ENCODE data around the gene ANXA4.
"Not testable (repeated sequence)": the region's sequence is repeated elsewhere in the genome, so short reads cannot be mapped to it uniquely, and the experiment has no call there.

ANXA4 gene

DNA sequence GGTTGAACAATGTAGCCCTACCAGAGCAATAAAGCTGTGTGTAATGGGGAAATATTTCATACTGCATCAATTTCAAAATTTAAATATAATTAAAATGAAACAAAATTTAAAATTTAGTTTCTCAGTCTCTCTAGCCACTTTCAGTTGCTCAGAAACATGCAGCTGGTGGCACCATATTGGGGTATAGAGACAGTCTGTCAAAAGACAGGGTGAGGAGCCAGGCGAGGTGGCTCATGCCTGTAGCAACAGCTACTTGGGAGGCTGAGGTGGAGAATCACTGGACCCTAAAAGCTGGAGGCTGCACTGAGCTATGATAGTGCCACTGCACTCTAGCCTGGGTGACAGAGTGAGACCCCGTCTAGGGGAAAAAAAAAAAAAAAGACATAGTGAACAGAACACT lies 20.1 kb downstream of the ANXA4 start:
- DNase-seq = no peak

DNA sequence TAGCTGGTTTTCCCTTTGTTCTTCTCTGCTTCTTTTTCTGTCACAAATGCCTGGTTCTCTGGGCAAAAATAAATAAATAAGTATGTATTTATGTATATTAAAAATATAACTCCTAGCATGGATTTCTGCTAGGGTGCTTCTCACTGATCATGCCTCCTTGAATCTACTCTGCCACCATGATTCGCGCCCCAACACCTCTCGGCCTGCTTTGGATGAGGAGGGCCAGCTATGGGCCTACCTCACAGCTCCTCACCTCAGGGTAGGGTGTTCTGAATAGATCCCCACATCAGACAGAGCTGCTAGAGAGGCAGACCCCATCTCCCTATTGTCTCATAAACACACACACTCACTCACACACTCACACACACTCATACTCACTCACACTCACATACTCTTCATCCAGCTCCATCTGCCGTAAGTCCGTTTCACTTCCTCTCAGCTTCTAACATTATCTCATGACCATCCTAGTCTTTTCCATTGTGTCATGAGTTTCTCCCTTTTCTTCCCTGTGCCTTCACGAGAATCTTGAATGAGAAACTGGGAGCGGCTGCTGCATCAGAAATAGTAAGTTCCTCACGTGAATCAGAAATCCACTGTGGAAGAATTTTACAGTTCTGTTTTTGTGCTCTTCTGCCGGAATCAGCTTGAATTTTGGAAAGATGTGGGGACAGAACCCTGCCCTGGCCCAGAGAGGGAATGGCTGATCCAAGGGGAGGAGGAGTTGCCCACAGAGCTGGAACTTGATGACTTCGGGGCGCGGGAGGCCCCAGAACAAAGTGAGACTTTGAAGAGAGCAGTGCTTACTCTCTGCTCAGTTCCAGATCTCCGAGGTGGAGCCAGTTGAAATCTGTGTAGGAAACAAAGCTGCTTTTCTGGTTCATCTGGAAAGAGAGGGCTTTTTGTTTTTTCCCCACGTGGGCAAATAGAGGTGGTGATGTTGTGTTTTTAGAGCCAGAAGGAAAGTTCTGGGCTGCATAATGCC lies 20.9 kb downstream of the ANXA4 start:
- DNase-seq = no peak

DNA sequence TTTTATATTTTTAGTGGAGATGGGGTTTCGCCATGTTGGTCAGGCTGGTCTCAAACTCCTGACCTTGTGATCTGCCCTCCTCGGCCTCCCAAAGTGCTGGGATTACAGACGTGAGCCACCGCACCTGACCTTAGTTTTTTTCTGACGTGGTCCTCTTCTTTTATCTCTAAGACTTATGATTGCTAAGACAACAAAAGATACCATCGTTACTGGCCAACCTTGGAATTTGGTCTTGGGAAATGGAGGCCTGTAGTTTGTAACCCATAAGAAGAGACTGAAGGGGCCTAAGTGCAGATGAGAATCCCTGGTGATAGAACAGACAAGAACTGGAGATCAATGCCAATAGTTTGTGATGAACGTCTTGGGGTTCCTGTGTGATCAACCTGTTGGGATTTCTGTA lies 21.9 kb downstream of the ANXA4 start:
- not testable (repeated sequence) for DNase-seq

DNA sequence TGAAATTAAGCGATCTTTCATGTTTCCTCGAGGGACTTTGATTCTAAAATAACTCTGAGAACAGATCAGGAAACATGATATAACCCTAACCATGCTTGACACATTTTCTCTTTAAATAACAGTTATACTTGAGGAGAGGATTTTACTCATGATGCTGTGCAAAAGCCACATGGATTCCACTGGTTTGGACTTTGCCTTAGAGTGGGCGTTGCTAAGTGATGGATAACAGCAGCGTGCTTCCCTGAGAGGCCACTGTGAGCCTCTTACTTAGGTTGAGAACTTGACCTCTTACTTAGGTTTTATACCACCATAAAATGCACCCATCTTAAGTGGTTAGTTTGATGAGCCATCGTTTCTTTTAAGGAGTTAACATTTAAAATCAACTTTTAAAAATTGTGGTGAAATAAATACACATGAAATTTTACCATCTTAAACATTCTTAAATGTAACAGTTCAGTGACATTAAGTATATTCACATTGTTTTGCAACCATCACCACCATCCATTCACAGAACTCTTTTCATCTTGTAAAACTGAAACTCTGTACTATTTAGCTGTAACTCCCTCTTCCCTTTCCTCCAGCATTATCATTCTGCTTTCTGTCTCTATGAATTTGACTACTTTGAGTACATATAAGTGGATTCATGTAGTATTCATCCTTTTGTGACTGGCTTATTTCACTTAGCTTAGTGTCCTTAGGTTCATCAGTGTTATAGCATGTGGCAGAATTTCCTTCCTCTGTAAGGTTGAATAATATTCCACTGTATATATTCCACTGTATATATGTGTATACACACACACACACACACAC lies 22.6 kb downstream of the ANXA4 start:
- DNase-seq = no peak

DNA sequence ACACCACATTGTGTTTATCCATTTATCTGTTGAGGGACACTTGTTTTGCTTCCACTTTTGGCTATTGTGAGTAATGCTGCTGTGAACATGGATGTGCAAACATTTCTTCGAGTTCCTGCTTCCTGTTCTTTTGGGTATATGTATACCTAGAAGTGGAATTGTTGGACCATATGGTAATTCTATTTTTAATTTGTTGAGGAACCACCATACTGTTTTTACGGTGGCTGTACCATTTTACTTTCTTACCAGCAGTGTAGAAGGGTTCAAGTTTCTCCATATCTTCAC lies 23.1 kb downstream of the ANXA4 start:
- no peak for DNase-seq

DNA sequence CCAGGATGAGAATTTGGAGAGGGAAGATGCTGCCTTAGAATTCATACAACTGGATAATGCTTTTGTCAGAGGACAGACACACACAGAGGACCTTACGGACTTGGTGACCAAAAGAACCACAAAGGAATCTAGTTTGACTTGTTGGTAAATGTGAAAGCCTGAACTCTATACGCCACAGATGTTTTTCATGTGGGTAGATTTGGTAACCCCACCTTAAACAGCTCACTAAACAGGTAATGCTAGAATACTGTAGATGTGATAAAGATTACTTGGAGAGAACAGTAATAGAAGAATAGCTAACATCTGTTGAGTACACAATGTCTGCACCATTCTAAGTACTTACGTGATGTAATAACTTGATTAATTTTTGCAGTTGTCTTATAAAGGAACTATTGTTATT lies 24.1 kb downstream of the ANXA4 start:
- no peak for DNase-seq

DNA sequence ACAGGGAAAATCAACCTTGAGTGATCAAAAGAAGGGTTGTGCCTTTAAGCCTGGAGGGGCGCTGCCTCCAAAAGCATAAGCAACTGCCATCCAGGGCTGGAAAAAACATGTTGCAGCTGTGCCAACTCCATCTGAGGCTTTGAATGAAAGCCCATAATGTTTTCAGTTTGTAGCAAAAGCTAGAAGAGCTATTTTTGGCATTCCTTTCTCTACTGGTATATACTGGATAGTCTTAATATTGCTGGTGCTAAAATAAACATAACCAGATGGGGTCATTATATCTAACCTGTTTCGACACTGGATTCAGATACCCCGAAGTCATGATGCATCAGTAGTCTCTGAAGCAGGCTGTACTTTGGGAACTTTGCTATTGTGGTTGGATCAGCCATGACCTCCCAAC lies 25.1 kb downstream of the ANXA4 start:
- no peak for DNase-seq

DNA sequence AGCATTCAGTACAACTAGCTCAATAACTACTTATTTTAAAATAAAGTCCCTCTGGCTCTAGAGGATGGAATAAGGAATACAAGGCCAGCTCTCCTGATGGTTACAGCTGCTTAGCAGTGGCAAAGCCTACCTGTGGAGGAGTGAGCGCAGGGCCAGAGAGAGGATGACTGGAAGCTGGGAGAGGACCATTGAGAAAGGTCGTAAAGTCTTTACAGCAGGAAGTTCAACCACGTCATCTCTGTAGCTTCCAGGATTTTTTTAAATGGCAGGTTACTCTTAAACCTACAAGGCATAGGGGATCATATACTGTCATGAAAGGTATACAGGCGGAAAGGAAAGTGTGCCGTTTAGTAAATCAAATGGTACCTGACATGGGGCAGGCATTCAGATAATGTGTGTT lies 26.3 kb downstream of the ANXA4 start:
- no peak for DNase-seq

DNA sequence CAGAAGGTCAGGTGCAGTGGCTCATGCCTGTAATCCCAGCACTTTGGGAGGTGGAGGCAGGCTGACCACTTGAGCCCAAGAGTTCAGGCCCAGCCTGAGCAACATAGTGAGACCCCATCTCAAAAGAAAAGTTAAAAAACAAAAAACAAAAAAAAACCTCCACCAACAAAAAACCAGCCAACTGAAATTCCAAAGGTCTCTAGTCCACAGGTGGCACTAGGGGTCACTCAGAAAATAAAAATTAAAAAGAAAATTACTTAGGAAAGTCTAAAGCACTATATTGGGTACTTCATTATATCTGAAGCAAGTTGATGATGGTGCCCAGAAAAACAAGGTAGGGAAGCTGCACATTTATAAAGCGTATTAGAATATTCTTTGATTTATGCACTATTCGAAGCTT lies 26.9 kb downstream of the ANXA4 start:
- no peak for DNase-seq

DNA sequence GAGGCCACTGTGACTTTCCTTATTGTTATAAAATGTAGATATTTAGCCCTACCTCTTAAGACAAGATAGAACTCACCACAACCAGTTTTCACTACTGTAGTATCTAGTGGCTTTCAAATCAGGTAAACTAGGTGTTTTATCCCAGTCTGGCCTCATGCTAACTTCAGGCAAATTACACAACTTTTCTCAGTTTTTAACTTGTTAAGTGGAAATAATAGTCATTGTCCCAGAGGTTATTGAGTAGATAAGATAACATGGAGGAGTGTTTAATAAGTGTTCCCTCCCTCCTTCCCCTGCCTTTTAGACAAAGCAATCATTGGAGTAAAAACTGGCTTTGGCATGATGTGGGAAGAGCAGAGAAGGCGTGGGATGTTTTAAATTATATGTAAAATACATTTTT lies 27.3 kb downstream of the ANXA4 start:
- no peak for DNase-seq

DNA sequence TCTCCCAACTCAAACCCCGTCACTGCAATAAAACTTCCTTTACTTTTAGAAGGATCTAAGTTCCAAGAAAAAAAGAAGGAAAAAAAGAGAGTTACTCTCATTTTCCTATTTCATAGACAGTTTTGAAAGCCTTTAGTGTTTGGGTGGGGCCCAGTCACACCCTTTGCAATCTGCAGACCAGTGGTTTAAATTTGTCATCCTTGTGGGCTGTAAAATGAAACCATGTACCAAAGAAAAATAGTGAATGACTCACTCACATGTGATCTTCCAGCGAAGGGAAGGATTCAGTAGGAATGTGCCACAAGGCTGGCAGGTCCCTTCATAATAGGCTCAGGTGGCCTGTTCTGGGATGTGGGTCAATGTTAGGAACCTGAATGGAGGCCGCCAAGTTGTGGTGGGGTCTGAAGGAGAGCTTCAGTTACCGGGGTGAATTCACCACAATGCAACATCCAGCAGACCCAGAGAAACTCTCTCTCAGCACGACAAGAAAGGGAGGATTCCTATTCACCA lies 28.3 kb downstream of the ANXA4 start:
- DNase-seq = peak; percentile 46

DNA sequence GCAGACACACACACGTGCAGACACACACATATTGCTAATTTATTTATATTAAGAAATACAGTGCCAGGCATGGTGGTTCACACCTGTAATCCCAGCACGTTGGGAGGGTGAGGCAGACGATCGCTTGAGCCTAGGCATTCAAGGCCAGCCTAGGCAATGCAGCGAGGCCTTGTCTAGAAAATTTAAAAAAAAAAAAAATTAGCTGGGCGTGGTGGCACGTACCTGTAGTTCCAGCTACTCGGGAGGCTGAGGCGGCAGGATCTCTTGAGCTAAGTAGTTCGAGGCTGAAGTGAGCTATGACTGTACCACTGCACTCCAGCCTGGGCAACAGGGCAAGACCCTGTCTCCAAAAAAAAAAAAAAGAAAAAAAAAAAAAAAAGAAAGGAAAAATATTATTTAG lies 28.8 kb downstream of the ANXA4 start:
- DNase-seq = no peak

DNA sequence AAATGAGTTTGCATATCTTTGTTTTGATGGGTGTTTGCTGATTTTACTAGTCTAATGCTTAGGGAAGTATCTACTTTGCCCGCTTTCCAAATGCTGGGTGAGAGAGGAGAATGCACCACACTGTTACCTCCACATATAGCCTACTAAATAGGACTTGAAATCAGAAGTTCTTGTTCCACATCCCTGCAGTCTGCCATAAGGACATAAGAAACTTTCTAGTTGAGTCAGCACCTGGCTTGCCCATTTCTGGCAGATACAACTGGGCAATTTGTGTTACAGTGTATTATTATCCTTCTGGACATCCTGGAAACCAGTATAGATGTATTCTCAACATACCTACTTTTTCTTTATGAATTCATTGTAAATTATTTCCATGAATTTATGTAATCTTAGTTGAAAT lies 29.5 kb downstream of the ANXA4 start:
- no peak for DNase-seq

DNA sequence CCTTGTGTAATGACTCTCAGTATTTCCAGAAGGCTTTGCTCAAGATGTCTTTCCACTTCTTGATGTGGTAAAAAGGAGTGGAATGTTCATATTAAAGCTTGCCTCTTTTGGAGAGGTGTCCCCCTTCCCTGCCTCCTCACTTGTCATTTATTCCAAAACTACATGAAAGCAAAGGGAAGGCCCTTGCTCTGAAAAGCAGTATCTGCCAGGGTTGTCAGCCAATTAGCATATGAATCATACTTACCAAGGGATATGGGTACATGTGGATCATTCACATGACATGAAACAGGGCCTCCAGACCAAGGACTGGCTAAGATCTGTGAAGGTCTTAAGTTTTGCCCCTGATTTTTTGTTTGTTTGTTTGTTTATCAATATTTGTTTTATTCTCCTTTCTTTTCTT lies 31.3 kb downstream of the ANXA4 start:
- no peak for DNase-seq

DNA sequence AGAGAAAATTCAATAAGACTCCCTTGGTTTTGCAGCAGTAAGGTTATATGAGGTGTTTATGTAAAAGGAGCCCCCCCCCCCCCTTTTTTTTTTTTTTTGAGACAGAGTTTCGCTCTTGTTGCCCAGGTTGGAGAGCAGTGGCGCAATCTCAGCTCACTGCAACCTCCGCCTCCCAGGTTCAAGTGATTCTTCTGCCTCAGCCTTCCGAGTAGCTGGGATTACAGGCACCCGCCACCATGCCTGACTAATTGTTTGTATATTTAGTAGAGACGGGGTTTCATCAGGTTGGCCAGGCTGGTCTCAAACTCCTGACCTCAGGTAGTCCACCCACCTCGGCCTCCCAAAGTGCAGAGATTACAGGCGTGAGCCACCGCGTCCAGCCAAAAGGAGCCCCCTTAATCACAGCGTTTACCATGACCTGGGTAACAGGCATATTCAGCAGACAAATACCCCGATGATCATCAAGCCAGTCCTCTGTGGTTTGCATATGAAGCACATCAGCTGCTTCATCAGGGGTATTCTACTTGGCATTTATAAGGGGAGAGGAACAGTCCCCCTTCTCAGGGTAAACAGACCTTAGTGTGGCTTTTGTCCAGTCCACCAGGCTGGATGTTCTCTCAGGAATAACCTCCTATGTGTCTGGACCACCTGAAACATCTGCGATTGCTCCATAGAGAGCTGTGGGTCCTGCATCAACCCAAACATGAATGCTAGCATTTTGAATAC lies 32.5 kb downstream of the ANXA4 start:
- peak; percentile 54 to 55 for DNase-seq

DNA sequence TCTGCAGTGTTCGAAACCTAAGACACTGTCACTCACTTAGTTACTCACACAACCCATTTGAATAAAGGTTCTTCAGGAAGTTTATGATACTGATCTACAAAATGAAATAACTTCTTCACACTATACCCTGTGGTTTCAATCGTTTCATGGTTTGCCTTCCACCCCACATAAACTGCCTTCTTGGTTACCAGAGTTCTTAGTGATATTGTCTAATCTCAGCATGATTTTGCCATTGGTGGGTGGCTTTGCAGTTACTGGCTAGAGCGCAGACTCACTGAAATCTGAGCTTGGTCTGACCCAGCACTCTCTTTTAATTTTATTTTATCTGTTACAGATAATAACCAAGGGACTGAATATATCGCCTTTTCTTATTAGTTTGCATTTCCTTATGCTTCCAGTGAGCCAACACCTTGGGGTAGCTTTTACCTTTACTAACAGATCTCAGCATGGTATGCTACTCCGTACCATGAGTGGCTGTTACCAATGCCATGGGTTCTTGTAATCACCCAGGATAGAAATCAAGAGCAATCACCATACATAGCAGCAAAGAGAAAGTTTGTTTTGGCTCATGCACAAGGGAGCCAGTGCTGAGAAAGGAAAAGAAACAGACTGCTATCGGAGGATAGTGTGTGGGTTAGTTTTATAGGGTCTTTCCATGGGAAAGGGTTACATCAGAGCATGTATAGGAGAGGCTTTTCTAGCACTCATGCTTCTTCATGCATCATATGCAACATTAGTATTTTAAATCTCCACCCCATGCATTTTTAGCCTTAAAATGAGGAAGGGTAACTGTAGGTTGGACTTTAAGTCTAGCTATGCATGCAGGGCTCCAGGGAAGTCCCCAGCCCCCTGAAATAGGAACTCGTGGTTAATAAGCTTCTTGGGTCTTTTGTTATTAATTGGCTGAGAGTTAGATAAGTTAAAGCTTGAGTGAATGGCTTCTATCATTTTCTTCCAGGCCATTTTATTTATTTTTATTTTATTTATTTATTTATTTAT lies 33.3 kb downstream of the ANXA4 start:
- DNase-seq = peak in 1 of 2 experiments; percentile 45

DNA sequence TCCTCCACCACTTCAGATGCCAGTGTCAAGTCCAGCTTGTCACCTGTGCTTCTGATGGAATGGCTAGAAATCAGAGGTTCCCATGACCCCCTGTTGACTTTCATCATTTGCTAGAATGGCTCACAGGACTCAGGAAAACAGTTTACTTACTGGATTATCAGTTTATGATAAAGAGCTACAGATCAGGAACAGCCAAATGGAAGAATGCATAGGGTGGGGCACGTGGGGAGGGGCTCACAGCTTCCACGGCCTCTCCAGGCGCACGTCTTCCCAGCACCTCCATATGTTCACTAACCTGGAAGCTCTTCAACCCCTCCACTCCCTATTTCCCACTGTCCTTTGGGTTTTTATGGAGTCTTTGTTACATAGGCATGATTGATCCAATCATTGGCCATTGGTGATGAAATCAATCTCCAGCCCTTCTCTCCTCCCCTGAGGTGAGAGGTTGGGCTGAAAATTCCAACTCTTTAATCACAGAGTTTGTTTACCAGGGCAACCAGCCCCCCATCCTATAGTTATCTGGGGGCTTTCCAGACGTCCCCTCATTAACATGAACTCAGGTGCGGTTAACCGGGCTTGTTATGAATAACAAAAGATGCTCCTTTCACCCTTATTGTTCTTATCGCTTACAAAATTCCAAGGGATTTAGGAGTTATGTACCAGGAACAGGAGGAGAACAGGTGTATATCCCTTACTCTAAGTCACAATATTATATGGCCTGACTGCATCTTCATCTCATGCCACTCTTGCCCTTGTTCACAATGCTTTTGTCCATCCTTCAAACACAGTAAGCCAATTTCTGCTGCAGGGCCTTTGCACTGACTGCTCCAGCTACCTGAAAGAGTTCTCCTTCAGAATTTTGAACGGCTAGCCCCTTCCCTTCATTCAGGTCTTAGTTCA lies 35.2 kb downstream of the ANXA4 start:
- DNase-seq = no peak

DNA sequence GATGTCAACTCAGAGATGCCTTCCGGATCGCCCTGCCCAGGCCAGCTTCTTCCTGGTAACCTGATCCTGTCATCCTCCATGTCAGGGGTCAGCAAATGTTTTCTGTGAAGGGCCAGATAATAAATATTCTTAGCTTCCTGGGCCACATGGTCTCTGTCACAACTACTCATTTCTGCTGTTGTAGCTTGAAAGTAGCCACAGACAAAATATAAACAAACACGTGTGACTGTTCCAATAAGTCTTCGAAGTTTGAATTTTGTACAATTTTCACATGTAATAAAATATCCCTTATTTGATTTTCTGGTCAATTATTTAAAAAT lies 35.8 kb downstream of the ANXA4 start:
- DNase-seq = no peak

DNA sequence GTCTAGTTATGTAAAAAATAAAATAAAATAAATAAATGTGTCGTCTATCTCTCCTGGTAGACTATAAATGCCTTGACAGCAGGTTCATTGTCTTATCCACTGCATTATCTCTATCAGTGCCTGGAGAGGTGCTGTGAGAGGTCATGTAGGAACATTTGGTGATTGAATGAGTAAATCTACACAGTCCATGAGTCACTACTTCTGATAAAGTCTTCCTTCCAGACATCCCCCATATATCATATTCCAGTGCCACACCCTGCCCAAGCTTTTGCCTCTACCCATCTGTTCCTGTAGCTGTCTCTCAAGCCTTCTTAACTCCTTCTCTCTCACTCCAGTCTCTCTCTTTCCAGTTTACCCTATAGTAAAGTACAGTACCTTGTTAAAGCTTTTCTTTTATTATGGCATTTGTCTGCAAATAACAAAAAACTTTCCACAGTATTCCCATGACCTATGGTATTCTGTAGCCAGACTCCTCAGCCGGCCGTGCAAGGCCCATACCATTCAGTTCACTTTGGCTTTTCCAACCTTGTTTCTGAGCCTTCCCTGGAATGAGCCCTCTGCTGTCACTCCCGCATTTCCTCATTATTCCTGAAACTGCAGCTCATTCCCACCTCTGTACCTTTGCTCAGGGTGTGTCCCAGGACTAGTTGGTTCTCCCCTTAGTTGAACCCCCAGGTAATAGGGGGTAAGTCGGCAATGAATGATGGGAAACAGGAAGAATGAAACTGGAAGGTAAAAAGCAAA lies 37.5 kb downstream of the ANXA4 start:
- DNase-seq = no peak

DNA sequence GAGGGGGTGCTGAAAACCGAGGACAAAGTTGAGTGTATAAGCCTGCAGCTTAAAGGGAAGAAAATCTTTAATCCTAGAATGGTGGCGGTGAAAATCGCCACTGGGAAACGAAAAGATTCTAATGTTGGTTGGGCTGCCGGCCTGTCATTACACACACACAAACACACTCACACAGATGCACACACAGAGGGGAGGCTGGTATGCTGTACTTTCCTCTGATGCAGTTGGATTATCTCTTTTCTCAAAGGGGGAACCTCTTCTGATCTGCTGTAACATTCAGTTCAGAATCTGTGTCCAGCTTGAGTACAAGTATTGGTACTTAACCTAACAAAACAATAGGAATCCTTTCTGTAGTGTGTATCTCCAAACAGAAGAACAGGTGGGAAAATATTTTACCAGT lies 39.0 kb downstream of the ANXA4 start:
- no peak for DNase-seq
